Measurements from ENCODE around the gene SLC10A7.

The SLC10A7 gene

DNA sequence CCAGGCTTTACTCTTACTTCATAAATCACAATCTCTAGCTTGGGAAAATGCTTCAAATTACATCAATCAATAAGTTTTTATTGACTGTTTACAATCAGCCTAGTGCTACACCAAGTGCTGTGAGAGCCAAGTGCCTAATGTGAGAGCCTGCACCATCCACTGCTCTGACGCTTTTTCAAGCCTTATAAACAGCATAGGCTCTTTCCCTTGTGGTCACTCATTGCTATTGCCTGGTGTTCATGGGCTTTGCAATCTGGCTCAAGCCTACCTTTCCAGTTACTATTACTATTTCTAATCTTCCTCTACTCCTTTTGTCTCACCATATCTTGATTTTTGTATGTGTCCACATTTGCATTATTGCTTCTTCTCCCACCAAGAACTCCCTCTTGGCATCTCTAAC lies 230.4 kb downstream of the SLC10A7 start:
- H3K4me1 ChIP-seq (ENCODE audit: control insufficient read depth, low read length): no peaks in the 10 kb centered on the region
- TF ChIP-seq EZH2phosphoT487 (IDR thresholded peaks at IDR 0.05; ENCODE audit: borderline replicate concordance, low read length): no peak
- TF ChIP-seq, protein P1, sequence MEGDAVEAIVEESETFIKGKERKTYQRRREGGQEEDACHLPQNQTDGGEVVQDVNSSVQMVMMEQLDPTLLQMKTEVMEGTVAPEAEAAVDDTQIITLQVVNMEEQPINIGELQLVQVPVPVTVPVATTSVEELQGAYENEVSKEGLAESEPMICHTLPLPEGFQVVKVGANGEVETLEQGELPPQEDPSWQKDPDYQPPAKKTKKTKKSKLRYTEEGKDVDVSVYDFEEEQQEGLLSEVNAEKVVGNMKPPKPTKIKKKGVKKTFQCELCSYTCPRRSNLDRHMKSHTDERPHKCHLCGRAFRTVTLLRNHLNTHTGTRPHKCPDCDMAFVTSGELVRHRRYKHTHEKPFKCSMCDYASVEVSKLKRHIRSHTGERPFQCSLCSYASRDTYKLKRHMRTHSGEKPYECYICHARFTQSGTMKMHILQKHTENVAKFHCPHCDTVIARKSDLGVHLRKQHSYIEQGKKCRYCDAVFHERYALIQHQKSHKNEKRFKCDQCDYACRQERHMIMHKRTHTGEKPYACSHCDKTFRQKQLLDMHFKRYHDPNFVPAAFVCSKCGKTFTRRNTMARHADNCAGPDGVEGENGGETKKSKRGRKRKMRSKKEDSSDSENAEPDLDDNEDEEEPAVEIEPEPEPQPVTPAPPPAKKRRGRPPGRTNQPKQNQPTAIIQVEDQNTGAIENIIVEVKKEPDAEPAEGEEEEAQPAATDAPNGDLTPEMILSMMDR (IDR thresholded peaks at IDR 0.05; ENCODE audit: low read depth, low read length, poor library complexity, severe bottlenecking): no peak
- H3K9me3 ChIP-seq (ENCODE audit: control insufficient read depth, insufficient read depth, low read length): no peaks in the 10 kb centered on the region
- no peak overlapping the region for H3K4me2 ChIP-seq (ENCODE audit: low read length)
- no peaks in the 10 kb centered on the region for H3K27me3 ChIP-seq (ENCODE audit: control insufficient read depth, low read length)
- no peaks in the 10 kb centered on the region for H3K9me2 ChIP-seq (replicated peaks; ENCODE audit: control insufficient read depth, low read length)
- no peaks in the 10 kb centered on the region for H3K36me3 ChIP-seq (ENCODE audit: control insufficient read depth, low read length)
- H3K27ac ChIP-seq (ENCODE audit: low read depth, low read length): no peak overlapping the region
- no peak overlapping the region for H3K4me3 ChIP-seq (ENCODE audit: low read length)
- no peaks in the 10 kb centered on the region for H3F3A ChIP-seq (ENCODE audit: control insufficient read depth, insufficient read depth)
- no peaks in the 10 kb centered on the region for H4K20me1 ChIP-seq (ENCODE audit: control insufficient read depth, insufficient read depth, low read depth, low read length)
- no peaks in the 10 kb centered on the region for H3K79me2 ChIP-seq (ENCODE audit: control insufficient read depth, low read length)

DNA sequence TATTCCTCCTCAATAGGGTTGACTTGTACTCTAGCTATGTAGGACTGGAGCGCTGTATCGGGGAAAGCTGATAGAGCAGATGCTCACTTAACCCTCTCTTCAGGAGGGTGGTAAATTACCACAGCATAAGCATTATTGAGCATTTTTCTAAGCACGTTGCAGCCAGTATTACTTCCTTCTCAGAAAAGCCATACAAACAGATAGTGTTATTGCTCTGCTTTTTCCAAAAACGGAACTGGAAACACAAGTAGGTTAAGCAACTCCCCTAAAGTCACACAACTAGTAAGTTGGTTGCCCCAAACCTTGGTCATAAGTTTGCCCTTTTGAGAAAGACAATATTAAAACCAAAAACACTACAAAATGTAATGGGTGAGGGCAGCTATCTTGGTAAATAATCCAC lies 233.5 kb downstream of the SLC10A7 start:
- Histone ChIP-seq H3K27ac (ENCODE audit: low read depth, low read length) (no peak overlapping the region), H3F3A (ENCODE audit: control insufficient read depth, insufficient read depth) (no peaks in the 10 kb centered on the region)

DNA sequence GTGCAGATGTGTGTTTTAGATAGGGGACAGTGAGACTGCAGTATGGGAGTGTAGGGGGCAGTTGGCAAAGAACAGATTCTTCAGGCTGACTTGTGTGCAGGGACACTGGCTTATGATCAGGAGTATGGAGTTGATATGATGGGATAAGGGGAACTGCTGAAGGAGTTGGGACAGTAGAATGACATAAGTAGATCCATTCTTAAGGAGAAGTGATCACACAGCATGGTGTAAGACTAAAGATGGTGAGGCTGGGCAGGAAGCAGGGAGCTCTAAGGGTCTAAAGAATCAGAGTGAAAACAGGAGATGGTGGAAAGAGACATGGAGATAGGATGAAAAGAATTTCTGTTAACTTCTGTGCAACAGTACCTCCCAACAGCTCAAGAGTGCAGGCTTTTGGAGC lies 236.7 kb downstream of the SLC10A7 start:
- no peaks in the 10 kb centered on the region for H3K9me3 ChIP-seq (ENCODE audit: control insufficient read depth, insufficient read depth, low read length)
- no peaks in the 10 kb centered on the region for H3K9me2 ChIP-seq (replicated peaks; ENCODE audit: control insufficient read depth, low read length)
- TF ChIP-seq, protein P1 (IDR thresholded peaks at IDR 0.05; ENCODE audit: low read depth, low read length, poor library complexity, severe bottlenecking): no peak
- TF ChIP-seq EZH2phosphoT487 (IDR thresholded peaks at IDR 0.05; ENCODE audit: borderline replicate concordance, low read length): no peak
- no peaks in the 10 kb centered on the region for H3K36me3 ChIP-seq (ENCODE audit: control insufficient read depth, low read length)
- H3K79me2 ChIP-seq (ENCODE audit: control insufficient read depth, low read length): no peaks in the 10 kb centered on the region
- H3K27me3 ChIP-seq (ENCODE audit: control insufficient read depth, low read length): no peaks in the 10 kb centered on the region
- H3K4me1 ChIP-seq (ENCODE audit: control insufficient read depth, low read length): 0 out of 2 replicates have a peak, but pooled peaks cover 4% of the 10 kb centered on the region
- H3K4me2 ChIP-seq (ENCODE audit: low read length): no peak overlapping the region
- no peak overlapping the region for H3K27ac ChIP-seq (ENCODE audit: low read depth, low read length)
- H4K20me1 ChIP-seq (ENCODE audit: control insufficient read depth, insufficient read depth, low read depth, low read length): no peaks in the 10 kb centered on the region
- no peak overlapping the region for H3K4me3 ChIP-seq (ENCODE audit: low read length)
- no peaks in the 10 kb centered on the region for H3F3A ChIP-seq (ENCODE audit: control insufficient read depth, insufficient read depth)

More for the DNA sequence above, 233.5 kb downstream of the SLC10A7 start:
- H4K20me1 ChIP-seq (ENCODE audit: control insufficient read depth, insufficient read depth, low read depth, low read length): no peaks in the 10 kb centered on the region
- H3K9me3 ChIP-seq (ENCODE audit: control insufficient read depth, insufficient read depth, low read length): no peaks in the 10 kb centered on the region
- H3K79me2 ChIP-seq (ENCODE audit: control insufficient read depth, low read length): no peaks in the 10 kb centered on the region
- H3K4me2 ChIP-seq (ENCODE audit: low read length): no peak overlapping the region
- no peaks in the 10 kb centered on the region for H3K36me3 ChIP-seq (ENCODE audit: control insufficient read depth, low read length)
- no peaks in the 10 kb centered on the region for H3K27me3 ChIP-seq (ENCODE audit: control insufficient read depth, low read length)
- no peak overlapping the region for H3K4me3 ChIP-seq (ENCODE audit: low read length)
- H3K9me2 ChIP-seq (replicated peaks; ENCODE audit: control insufficient read depth, low read length): no peaks in the 10 kb centered on the region
- H3K4me1 ChIP-seq (ENCODE audit: control insufficient read depth, low read length): 0 out of 2 replicates have a peak, but pooled peaks cover 4% of the 10 kb centered on the region
- TF ChIP-seq EZH2phosphoT487 (IDR thresholded peaks at IDR 0.05; ENCODE audit: borderline replicate concordance, low read length): no peak
- TF ChIP-seq, protein P1 (IDR thresholded peaks at IDR 0.05; ENCODE audit: low read depth, low read length, poor library complexity, severe bottlenecking): no peak

Measured in DOHH2 (cell line).